Osteocyte (in vitro differentiated cells): ENCODE data around the gene RHBDL3. TPM values are rescaled to one million over a fixed set of nuclear protein-coding genes. Genes with fewer than 3 reads are reported as not detected.
A peak's percentile ranks its signal among the peaks of the same experiment; 100 is the strongest.

Source experiments
- DNase-seq: peaks from one replicate; pipeline ENCODE4 v3.0.0; 2021; ENCODE audit warnings: mixed read lengths; ENCODE audit not compliant: unreplicated experiment; ENCODE audit errors: extremely low spot score
- H3K27ac Mint-ChIP-seq: one replicate; pipeline ENCODE4 v1.8.0; 2021; ENCODE audit warnings: mild to moderate bottlenecking, mixed read lengths; ENCODE audit not compliant: unreplicated experiment
- H3K27me3 Mint-ChIP-seq: one replicate; pipeline ENCODE4 v1.8.0; 2021; ENCODE audit warnings: mixed read lengths; ENCODE audit not compliant: unreplicated experiment
- H3K36me3 Mint-ChIP-seq: one replicate; pipeline ENCODE4 v1.8.0; 2021; ENCODE audit warnings: mixed read lengths; ENCODE audit not compliant: unreplicated experiment
- H3K4me1 Mint-ChIP-seq: one replicate; pipeline ENCODE4 v1.8.0; 2021; ENCODE audit warnings: mixed read lengths; ENCODE audit not compliant: unreplicated experiment
- H3K4me3 Mint-ChIP-seq: one replicate; pipeline ENCODE4 v1.8.0; 2021; ENCODE audit warnings: mild to moderate bottlenecking, moderate library complexity, mixed read lengths; ENCODE audit not compliant: unreplicated experiment
- H3K9me3 Mint-ChIP-seq: one replicate; pipeline ENCODE4 v1.8.0; 2021; ENCODE audit warnings: mixed read lengths; ENCODE audit not compliant: unreplicated experiment
- CTCF ChIP-seq: fragments of 200-600 bp; sonication (generic); IDR thresholded peaks from 2 replicates; pipeline ENCODE4 v1.5.0; 2021; ENCODE audit warnings: antibody characterized with exemption, mild to moderate bottlenecking, moderate library complexity
- long read RNA-seq: library from polyadenylated mRNA; unstranded; transcript quantifications from one replicate; pipeline ENCODE4 v2.0.0, GENCODE V29; 2021
- total RNA-seq: library from RNA; stranded (reverse); gene quantifications from 2 replicates; pipeline ENCODE4 v1.2.1, GENCODE V29; 2021

The RHBDL3 gene
- 0.11 TPM in 1 of 2 replicates, not detected in the other for total RNA-seq
- long read RNA-seq = 0 reads

DNA sequence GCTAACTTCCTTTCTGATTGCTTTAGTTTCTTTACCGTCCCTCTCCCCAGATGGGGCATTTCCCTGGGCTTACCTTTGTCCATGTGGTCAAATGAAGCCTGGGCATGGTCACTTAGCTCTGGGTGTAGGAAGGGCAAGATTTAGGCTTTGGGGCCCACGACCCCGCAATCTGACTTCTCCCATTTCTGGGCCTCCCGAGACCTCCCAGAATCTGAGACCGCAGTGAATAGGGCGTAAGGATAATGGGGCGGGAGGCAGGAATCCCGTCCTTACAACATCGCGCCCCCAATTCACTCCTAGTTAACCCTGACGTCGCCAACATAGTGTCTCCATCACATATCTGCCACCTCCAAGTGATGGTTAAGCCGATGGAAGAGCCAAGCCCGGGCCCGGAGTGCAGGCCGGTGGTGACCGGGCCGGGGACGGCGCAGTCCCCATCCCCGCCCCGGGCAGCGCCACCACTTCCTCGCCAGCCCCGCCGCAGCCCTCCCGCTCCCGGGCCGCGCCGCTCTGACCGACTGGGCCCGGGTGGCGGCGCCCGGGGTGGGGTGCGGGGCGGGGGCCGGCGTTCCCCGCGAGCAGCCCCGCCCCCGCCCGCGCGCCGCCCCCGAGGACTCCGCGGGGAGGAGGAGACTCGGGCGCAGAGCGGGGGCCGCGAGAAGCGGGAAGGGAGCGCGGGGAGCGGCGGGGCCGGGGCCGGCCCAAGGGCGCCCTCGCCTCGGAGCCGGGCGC lies at the start of gene RHBDL3:
TSS of gene RHBDL3 (plus strand) at position 641 of the 732 bp plus-strand sequence. CDS start 358 bp downstream, outside the sequence.
- DNase-seq = no peak
- H3K36me3 Mint-ChIP-seq = no peaks in the 10 kb centered on the region
- no peak within 1 kb of the TSS for H3K27ac Mint-ChIP-seq
- peaks cover 77% of the 10 kb centered on the region for H3K27me3 Mint-ChIP-seq
- peak within 1 kb of the TSS; percentile 72 for H3K4me3 Mint-ChIP-seq
- peaks cover 25% of the 10 kb centered on the region for H3K4me1 Mint-ChIP-seq
- H3K9me3 Mint-ChIP-seq = no peaks in the 10 kb centered on the region
- TF ChIP-seq CTCF = no peak

DNA sequence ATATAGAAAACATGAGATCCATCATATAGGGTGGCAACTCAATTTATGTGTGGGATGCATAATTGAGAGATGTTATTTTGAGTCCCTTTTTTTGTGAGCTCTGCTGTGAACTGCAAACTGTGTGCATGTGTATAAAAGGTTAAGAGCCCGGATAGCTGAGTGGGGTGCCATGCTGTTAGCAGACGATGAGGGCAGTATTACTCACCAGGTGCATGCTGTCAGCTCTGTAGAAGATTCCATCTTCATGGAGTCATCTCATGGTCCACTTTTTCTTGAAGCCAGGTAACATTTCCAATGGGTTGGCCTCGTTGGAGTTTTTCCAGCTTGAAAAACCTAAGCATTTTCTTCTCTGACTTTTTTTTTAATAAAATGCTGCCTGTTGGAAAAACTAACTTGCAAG lies 43.0 kb upstream of the RHBDL3 start:
- Mint-ChIP-seq H3K4me1 (no peaks in the 10 kb centered on the region), H3K4me3 (no peak overlapping the region), H3K9me3 (no peaks in the 10 kb centered on the region), H3K27me3 (no peaks in the 10 kb centered on the region), H3K36me3 (peaks cover 11% of the 10 kb centered on the region), H3K27ac (peak overlapping the region; percentile 40)
- DNase-seq = no peak
- no peak for TF ChIP-seq CTCF

GRCh38 chr17:32223703-32224102 lies 41.9 kb upstream of the RHBDL3 start:
- H3K27ac Mint-ChIP-seq = no peak overlapping the region
- H3K36me3 Mint-ChIP-seq = peaks cover 11% of the 10 kb centered on the region

DNA sequence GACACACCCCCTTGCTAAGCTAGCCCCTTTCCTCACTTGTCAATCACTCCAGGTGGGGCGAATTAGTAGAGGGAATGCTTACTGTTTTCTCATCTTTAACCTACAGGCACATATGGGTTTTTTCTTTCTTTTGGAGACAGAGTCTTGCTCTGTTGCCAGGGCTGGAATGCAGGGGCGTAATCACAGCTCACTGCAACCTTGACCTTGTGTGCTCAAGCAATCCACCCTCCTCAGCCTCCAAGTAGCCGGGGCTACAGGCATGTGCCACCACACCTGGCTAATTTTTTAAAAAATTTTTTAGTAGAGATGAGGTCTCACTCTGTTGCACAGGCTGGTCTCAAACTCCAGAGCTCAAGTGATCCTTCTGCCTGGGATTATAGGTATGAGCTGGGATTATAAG lies 38.7 kb upstream of the RHBDL3 start:
- H3K36me3 Mint-ChIP-seq = peaks cover 8% of the 10 kb centered on the region
- H3K27ac Mint-ChIP-seq = no peak overlapping the region
- no peak for DNase-seq
- peaks cover 2% of the 10 kb centered on the region for H3K4me1 Mint-ChIP-seq
- no peaks in the 10 kb centered on the region for H3K27me3 Mint-ChIP-seq
- no peak for TF ChIP-seq CTCF
- H3K9me3 Mint-ChIP-seq = no peaks in the 10 kb centered on the region
- H3K4me3 Mint-ChIP-seq = no peak overlapping the region

More at GRCh38 chr17:32223703-32224102, 41.9 kb upstream of the RHBDL3 start:
- H3K9me3 Mint-ChIP-seq = no peaks in the 10 kb centered on the region
- no peak for DNase-seq
- no peaks in the 10 kb centered on the region for H3K4me1 Mint-ChIP-seq
- TF ChIP-seq CTCF = no peak
- no peak overlapping the region for H3K4me3 Mint-ChIP-seq
- no peaks in the 10 kb centered on the region for H3K27me3 Mint-ChIP-seq

DNA sequence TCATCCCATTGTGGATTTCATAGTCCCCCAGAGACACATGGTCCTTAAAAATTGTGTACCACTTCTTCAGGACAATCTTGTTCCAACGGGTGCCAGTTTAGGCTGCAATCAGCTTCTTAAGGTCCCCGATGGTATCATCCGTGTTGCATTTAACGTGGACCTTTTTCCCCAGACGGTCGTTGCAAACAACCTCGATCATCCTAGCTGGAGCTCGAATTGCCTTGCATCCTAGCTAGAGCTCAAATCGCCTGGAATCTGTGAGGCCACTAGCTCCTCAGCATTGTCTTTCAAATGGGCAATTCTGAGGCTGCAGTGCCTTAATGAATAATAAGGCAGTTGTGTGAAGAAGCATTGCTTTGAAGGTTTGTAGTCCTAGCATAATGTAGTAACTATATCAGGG lies 37.7 kb upstream of the RHBDL3 start:
- H3K27ac Mint-ChIP-seq = no peak overlapping the region
- TF ChIP-seq CTCF = no peak
- H3K4me1 Mint-ChIP-seq = peaks cover 2% of the 10 kb centered on the region
- no peaks in the 10 kb centered on the region for H3K27me3 Mint-ChIP-seq
- H3K36me3 Mint-ChIP-seq = peaks cover 8% of the 10 kb centered on the region
- H3K9me3 Mint-ChIP-seq = no peaks in the 10 kb centered on the region
- DNase-seq = no peak
- H3K4me3 Mint-ChIP-seq = no peak overlapping the region
